Thymus (tissue), 11 donors: ENCODE results near the gene MAPKAP1. TPM values are rescaled to one million over a fixed set of nuclear protein-coding genes. Genes with fewer than 3 reads are reported as not detected.

Experiments
- DNase-seq, 9 donors: peaks; one replicate each; pipeline ENCODE4 v3.0.0-alpha.2; 2013; ENCODE audit warnings: low spot score in 9 of 9, low read depth in 6 of 9, missing footprints in 1 of 9
- H3K27ac ChIP-seq, 2 donors: one replicate each; pipeline ENCODE4 v1.5.1; 2013; ENCODE audit warnings: control low read depth in 1 of 2, low read depth in 1 of 2, low read length in 1 of 2, mild to moderate bottlenecking in 1 of 2, moderate library complexity in 1 of 2
- H3K27me3 ChIP-seq, 2 donors: one replicate each; pipeline ENCODE4 v1.5.1; 2013; ENCODE audit warnings: low read length in 1 of 2; ENCODE audit not compliant: control insufficient read depth in 2 of 2, insufficient read depth in 1 of 2
- H3K36me3 ChIP-seq, 2 donors: one replicate each; pipeline ENCODE4 v1.5.1; 2013; ENCODE audit warnings: low read length in 1 of 2, mild to moderate bottlenecking in 1 of 2, moderate library complexity in 1 of 2; ENCODE audit not compliant: control insufficient read depth in 2 of 2, insufficient read depth in 2 of 2
- H3K4me1 ChIP-seq, 2 donors: one replicate each; pipeline ENCODE4 v1.5.1; 2013; ENCODE audit warnings: low read length in 2 of 2; ENCODE audit not compliant: control insufficient read depth in 2 of 2, insufficient read depth in 2 of 2
- H3K4me3 ChIP-seq, 2 donors: one replicate each; pipeline ENCODE4 v1.5.1; 2013; ENCODE audit warnings: low read length in 2 of 2, control low read depth in 1 of 2, mild to moderate bottlenecking in 1 of 2
- H3K9me3 ChIP-seq, 2 donors: one replicate each; pipeline ENCODE4 v1.5.1; 2013; ENCODE audit warnings: low read length in 1 of 2, mild to moderate bottlenecking in 1 of 2; ENCODE audit not compliant: control insufficient read depth in 2 of 2, insufficient read depth in 1 of 2
- WGBS: extraction: QIAGEN DNeasy Blood & Tissue Kit; methylation state at CpG from one replicate; pipeline ENCODE4 v1.1.7; 2013; 5-methylcytosine and 5-hydroxymethylcytosine counted together
- polyA plus RNA-seq: library from polyadenylated mRNA; stranded (reverse); fragments of 200-250 nt; gene quantifications from one replicate; pipeline ENCODE4 v1.2.3, GENCODE V29; 2013
- total RNA-seq: library from RNA; stranded (reverse); fragments of 120-200 nt; gene quantifications from one replicate; pipeline ENCODE4 v1.2.4, GENCODE V29; 2013
- donor health status: healthy.

MAPKAP1 gene
- total and polyA plus RNA-seq, 2 donors = 40.3 to 40.7 TPM

DNA sequence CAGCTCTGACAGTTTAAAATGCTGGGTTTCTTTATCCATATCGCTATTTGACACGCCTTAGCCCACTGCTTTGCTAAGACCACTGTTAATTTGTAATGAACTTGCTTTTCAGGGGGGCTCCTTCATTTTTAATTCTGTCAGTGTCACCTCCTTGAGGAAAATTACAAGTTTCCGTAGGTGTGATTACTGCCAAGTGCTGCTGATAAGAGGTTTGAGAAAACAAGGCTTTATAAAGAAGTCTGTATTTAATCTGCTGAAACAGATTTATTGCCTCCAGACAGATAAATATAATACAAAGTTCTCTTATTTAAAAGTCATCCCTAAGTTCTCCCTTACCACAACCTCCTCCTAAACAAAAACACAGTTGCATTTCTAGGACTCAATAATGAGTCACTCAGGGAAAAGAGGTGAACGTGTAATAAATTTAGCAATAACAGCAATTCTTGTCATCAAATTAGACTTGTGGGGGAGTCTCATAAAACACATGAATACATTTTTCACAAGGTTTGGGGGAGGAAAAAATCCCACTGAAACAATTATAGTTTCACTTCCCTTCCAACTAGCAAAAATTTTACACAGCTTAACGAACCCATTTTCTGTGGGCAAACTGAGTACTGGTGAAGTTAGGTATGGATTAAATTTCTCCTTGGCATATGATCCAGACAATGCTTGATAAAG, 72.8 kb downstream of the MAPKAP1 start:
- Histone ChIP-seq H3K4me1 (peaks cover 5 to 12% of the 10 kb centered on the region in 2 donors), H3K4me3 (no peak overlapping the region), H3K9me3 (no peaks in the 10 kb centered on the region), H3K36me3 (no peaks in the 10 kb centered on the region), H3K27me3 (no peaks in the 10 kb centered on the region), H3K27ac (no peak overlapping the region)
- WGBS = 95% methylated on average over 5 of the region's 5 CpGs
- DNase-seq = no peak

GRCh38 chr9:125633116-125633745, 73.8 kb downstream of the MAPKAP1 start:
- no peaks in the 10 kb centered on the region for H3K9me3 ChIP-seq
- no peaks in the 10 kb centered on the region for H3K27me3 ChIP-seq
- no peaks in the 10 kb centered on the region for H3K36me3 ChIP-seq
- peaks cover 5 to 12% of the 10 kb centered on the region in 2 donors for H3K4me1 ChIP-seq
- H3K4me3 ChIP-seq = no peak overlapping the region
- WGBS = 57% methylated on average over 2 of the region's 2 CpGs
- DNase-seq = no peak
- H3K27ac ChIP-seq = no peak overlapping the region

GRCh38 chr9:125632321-125633115, 74.5 kb downstream of the MAPKAP1 start:
- H3K4me1 ChIP-seq = peaks cover 5 to 12% of the 10 kb centered on the region in 2 donors
- DNase-seq = peak in 1 of 9 donors; percentile 31
- H3K27ac ChIP-seq = peak overlapping the region; percentile 8 to 22
- H3K36me3 ChIP-seq = no peaks in the 10 kb centered on the region
- 22% methylated on average over 4 of the region's 4 CpGs for WGBS
- H3K9me3 ChIP-seq = no peaks in the 10 kb centered on the region
- H3K27me3 ChIP-seq = no peaks in the 10 kb centered on the region
- no peak overlapping the region for H3K4me3 ChIP-seq

- no peak overlapping the region for H3K4me3 ChIP-seq
- 87% methylated on average over 7 of the region's 7 CpGs for WGBS
- H3K36me3 ChIP-seq = no peaks in the 10 kb centered on the region
- H3K27me3 ChIP-seq = no peaks in the 10 kb centered on the region
- DNase-seq = peak in 3 of 9 donors; percentile 13 to 45 (median 35)
- H3K4me1 ChIP-seq = peaks cover 5 to 12% of the 10 kb centered on the region in 2 donors
- H3K27ac ChIP-seq = no peak overlapping the region
- H3K9me3 ChIP-seq = no peaks in the 10 kb centered on the region
Observed at GRCh38 chr9:125631391-125632085, 75.5 kb downstream of the MAPKAP1 start.

GRCh38 chr9:125630436-125630835, 76.6 kb downstream of the MAPKAP1 start:
- H3K27me3 ChIP-seq = no peaks in the 10 kb centered on the region
- H3K9me3 ChIP-seq = no peaks in the 10 kb centered on the region
- no peak overlapping the region for H3K27ac ChIP-seq
- peaks cover 5 to 12% of the 10 kb centered on the region in 2 donors for H3K4me1 ChIP-seq
- DNase-seq = no peak
- H3K4me3 ChIP-seq = no peak overlapping the region
- H3K36me3 ChIP-seq = no peaks in the 10 kb centered on the region
- WGBS = 100% methylated on average over 1 of the region's 1 CpG

DNA sequence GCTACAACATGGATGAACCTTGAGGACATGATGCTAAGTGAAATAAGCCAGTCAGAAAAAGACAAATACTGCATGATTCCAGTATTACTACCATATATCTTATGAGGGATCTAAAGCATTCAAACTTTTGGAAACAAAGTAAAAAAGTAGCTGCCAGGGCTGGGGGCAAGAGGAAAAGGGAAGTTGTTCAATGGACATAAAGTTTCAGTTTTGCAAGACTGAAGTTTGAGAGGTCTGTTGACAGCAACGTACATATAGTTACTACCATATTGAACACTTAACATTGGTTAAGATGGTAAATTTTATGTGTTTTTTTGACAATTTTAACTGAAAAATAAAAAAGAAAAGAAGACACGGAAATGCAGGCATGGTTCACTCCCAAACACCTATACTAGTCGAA, 77.6 kb downstream of the MAPKAP1 start:
- DNase-seq = no peak
- 93% methylated on average over 3 of the region's 3 CpGs for WGBS
- H3K4me1 ChIP-seq = peaks cover 5 to 12% of the 10 kb centered on the region in 2 donors
- no peak overlapping the region for H3K27ac ChIP-seq
- H3K36me3 ChIP-seq = no peaks in the 10 kb centered on the region
- H3K4me3 ChIP-seq = no peak overlapping the region
- H3K27me3 ChIP-seq = no peaks in the 10 kb centered on the region
- H3K9me3 ChIP-seq = no peaks in the 10 kb centered on the region

DNA sequence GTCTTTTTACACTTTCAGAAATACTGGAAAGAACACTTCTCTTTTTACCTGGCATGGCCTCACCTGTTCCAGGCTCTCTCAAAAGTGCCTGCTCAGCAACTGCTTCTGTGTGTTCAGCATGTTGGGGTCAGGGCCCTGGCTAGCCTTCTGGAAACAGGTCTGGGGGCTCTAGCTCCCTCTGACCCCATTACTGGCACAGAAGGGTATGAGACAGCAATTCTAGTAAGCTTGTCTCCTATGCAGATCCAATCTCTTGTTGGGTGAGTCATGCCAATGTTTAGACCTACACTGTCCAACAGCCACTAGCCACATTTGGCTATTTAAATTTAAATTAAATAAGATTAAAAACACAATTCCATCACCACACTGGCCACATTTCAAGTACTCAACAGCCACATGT, 80.8 kb downstream of the MAPKAP1 start:
- Histone ChIP-seq H3K27ac (no peak overlapping the region), H3K4me1 (no peaks in the 10 kb centered on the region)
- no peak for DNase-seq

GRCh38 chr9:125621170-125621569, 85.8 kb downstream of the MAPKAP1 start:
- H3K9me3 ChIP-seq = no peaks in the 10 kb centered on the region

More for the DNA sequence above, 80.8 kb downstream of the MAPKAP1 start:
- no peaks in the 10 kb centered on the region for H3K27me3 ChIP-seq
- no peaks in the 10 kb centered on the region for H3K9me3 ChIP-seq
- H3K36me3 ChIP-seq = no peaks in the 10 kb centered on the region
- no peak overlapping the region for H3K4me3 ChIP-seq

More at GRCh38 chr9:125621170-125621569, 85.8 kb downstream of the MAPKAP1 start:
- DNase-seq = no peak
- H3K4me1 ChIP-seq = no peaks in the 10 kb centered on the region
- no peak overlapping the region for H3K27ac ChIP-seq
- no peaks in the 10 kb centered on the region for H3K36me3 ChIP-seq
- H3K4me3 ChIP-seq = no peak overlapping the region
- 98% methylated on average over 1 of the region's 1 CpG for WGBS
- H3K27me3 ChIP-seq = no peaks in the 10 kb centered on the region
